ENCODE measurements around the gene EPS8.

DNA sequence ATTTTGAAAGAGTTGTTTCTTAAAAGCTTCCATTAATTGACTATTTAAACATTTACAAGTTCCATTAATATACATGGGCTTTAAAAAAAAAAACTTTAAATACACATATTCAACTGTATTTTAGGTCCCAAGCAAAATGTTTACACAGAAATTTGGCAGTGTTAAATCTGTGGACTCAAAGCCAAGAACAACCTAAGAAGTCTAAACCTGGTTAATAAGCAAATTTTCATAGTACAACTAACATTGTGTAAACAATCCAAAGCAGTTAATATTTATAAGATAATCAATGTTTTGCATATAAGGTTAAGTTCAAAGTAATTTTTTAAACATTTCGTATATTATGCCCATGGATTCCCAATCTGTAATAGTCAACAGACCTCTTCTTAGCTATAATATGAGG, 77.0 kb downstream of the EPS8 start:
- TF ChIP-seq, protein P1, sequence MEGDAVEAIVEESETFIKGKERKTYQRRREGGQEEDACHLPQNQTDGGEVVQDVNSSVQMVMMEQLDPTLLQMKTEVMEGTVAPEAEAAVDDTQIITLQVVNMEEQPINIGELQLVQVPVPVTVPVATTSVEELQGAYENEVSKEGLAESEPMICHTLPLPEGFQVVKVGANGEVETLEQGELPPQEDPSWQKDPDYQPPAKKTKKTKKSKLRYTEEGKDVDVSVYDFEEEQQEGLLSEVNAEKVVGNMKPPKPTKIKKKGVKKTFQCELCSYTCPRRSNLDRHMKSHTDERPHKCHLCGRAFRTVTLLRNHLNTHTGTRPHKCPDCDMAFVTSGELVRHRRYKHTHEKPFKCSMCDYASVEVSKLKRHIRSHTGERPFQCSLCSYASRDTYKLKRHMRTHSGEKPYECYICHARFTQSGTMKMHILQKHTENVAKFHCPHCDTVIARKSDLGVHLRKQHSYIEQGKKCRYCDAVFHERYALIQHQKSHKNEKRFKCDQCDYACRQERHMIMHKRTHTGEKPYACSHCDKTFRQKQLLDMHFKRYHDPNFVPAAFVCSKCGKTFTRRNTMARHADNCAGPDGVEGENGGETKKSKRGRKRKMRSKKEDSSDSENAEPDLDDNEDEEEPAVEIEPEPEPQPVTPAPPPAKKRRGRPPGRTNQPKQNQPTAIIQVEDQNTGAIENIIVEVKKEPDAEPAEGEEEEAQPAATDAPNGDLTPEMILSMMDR (IDR thresholded peaks at IDR 0.05) = no peak
- no peak for TF ChIP-seq TEAD4 (IDR thresholded peaks at IDR 0.05; ENCODE audit: borderline replicate concordance, insufficient read depth)
- TF ChIP-seq, protein P2, sequence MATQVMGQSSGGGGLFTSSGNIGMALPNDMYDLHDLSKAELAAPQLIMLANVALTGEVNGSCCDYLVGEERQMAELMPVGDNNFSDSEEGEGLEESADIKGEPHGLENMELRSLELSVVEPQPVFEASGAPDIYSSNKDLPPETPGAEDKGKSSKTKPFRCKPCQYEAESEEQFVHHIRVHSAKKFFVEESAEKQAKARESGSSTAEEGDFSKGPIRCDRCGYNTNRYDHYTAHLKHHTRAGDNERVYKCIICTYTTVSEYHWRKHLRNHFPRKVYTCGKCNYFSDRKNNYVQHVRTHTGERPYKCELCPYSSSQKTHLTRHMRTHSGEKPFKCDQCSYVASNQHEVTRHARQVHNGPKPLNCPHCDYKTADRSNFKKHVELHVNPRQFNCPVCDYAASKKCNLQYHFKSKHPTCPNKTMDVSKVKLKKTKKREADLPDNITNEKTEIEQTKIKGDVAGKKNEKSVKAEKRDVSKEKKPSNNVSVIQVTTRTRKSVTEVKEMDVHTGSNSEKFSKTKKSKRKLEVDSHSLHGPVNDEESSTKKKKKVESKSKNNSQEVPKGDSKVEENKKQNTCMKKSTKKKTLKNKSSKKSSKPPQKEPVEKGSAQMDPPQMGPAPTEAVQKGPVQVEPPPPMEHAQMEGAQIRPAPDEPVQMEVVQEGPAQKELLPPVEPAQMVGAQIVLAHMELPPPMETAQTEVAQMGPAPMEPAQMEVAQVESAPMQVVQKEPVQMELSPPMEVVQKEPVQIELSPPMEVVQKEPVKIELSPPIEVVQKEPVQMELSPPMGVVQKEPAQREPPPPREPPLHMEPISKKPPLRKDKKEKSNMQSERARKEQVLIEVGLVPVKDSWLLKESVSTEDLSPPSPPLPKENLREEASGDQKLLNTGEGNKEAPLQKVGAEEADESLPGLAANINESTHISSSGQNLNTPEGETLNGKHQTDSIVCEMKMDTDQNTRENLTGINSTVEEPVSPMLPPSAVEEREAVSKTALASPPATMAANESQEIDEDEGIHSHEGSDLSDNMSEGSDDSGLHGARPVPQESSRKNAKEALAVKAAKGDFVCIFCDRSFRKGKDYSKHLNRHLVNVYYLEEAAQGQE (IDR thresholded peaks at IDR 0.05; ENCODE audit: low read depth, low read length) = no peak

Measured in SK-N-SH (cell line).